ENCODE data around the gene DAD1. TPM values are rescaled to one million over a fixed set of nuclear protein-coding genes. Genes with fewer than 3 reads are reported as not detected.
"Not testable (repeated sequence)": the region's sequence is repeated elsewhere in the genome, so short reads cannot be mapped to it uniquely, and the experiment has no call there.

The DAD1 gene
- total and polyA plus RNA-seq, 4 donors, result 189 to 299 (median 200) TPM

DNA sequence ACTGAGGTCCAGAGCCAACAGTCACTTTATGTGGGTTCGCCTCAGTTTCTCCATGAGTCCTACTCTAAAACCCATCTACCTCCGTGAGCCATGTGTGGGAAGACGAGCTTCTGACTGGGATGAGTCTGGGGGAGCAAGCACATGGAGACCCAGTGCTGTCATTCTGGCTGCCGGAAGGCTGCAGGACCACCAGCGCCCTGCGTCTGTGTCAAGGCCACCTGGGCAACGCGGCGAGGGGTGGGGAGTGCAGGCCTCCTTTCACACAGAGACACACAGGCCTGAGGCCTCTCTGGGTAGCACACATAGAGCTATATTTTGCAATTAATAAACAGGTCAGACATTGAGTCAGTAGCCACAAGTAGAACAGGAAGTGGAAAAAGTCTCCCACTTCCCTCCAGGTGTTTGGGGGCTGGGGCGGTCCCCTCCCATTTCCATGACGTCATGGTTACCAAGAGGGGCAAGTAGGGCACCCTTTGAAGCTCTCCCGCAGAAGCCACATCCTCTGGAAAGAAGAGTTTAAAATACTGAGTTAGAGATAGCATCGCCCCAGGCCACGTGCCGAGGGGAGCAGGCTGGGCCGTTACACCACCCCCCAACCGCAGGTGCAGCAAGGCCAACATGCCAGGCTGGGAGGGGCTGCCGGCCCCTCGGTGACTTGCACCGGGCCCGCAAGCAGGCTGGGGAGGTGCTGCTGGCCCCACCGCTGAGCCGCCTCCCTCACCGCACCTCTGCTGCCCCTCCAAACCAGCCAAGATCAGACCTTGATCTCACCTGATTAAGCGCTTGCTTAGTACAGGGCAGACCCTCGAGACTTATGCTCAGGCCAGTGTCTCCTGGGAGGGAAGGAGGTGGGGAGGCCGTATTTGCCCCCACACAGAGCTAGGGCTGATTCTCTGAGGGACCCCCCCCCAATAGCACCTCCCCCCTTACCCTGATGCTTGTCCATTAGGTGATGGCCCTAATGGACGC is 32.7 kb downstream of the DAD1 start:
- peaks cover 17% of the 10 kb centered on the region for H3K4me1 ChIP-seq (ENCODE audit: control insufficient read depth, insufficient read depth, low read length)
- no peak for DNase-seq (ENCODE audit: low read depth in 4 of 6, low spot score in 6 of 6)
- H3K27ac ChIP-seq (ENCODE audit: low read depth, low read length), result no peak overlapping the region
- no peaks in the 10 kb centered on the region for H3K27me3 ChIP-seq (ENCODE audit: control insufficient read depth, insufficient read depth, low read length)
- no peaks in the 10 kb centered on the region for H3K9me3 ChIP-seq (ENCODE audit: control insufficient read depth, insufficient read depth, low read length)
- H3K36me3 ChIP-seq (ENCODE audit: control insufficient read depth, insufficient read depth, low read length), result no peaks in the 10 kb centered on the region
- WGBS (ENCODE audit: insufficient coverage), result 81% methylated on average over 18 of the region's 28 CpGs
- H3K4me3 ChIP-seq (ENCODE audit: low read depth, low read length), result peak overlapping the region; percentile 51

DNA sequence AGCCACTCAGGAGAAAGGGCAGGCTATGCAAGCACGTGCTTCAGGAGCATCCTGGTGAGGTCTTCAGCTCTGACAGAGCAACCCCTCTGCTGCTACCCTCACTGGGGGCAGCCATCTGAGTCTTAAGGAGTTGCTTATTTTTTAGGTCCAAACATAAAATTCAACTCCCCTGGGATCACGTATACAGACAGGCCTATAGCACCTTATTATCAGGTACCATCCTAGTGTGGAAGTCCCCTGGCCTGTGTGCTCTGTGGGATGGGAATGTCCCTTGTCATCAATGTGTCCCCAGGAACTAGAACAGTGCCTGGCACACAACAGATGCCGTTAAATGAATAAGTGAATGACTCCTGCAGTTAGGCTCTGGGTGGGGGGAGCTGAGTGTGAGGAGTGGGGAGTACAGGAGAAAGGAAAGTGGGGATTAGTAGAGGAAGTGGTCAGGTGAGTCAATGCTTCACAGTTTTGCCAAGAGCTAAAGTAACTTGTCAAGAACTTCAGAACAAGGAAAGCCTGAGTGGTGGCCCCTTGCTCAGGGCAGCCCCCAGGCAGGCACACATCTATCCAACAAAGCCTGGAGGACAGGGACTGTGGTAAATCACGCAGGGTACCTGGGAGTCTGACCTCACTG is 33.5 kb downstream of the DAD1 start:
- Histone ChIP-seq H3K9me3 (ENCODE audit: control insufficient read depth, insufficient read depth, low read length) (no peaks in the 10 kb centered on the region), H3K4me1 (ENCODE audit: control insufficient read depth, insufficient read depth, low read length) (peaks cover 17% of the 10 kb centered on the region), H3K4me3 (ENCODE audit: low read depth, low read length) (no peak overlapping the region), H3K36me3 (ENCODE audit: control insufficient read depth, insufficient read depth, low read length) (no peaks in the 10 kb centered on the region), H3K27ac (ENCODE audit: low read depth, low read length) (no peak overlapping the region), H3K27me3 (ENCODE audit: control insufficient read depth, insufficient read depth, low read length) (no peaks in the 10 kb centered on the region)
- 73% methylated on average over 2 of the region's 4 CpGs for WGBS (ENCODE audit: insufficient coverage)
- DNase-seq (ENCODE audit: low read depth in 4 of 6, low spot score in 6 of 6), result no peak

DNA sequence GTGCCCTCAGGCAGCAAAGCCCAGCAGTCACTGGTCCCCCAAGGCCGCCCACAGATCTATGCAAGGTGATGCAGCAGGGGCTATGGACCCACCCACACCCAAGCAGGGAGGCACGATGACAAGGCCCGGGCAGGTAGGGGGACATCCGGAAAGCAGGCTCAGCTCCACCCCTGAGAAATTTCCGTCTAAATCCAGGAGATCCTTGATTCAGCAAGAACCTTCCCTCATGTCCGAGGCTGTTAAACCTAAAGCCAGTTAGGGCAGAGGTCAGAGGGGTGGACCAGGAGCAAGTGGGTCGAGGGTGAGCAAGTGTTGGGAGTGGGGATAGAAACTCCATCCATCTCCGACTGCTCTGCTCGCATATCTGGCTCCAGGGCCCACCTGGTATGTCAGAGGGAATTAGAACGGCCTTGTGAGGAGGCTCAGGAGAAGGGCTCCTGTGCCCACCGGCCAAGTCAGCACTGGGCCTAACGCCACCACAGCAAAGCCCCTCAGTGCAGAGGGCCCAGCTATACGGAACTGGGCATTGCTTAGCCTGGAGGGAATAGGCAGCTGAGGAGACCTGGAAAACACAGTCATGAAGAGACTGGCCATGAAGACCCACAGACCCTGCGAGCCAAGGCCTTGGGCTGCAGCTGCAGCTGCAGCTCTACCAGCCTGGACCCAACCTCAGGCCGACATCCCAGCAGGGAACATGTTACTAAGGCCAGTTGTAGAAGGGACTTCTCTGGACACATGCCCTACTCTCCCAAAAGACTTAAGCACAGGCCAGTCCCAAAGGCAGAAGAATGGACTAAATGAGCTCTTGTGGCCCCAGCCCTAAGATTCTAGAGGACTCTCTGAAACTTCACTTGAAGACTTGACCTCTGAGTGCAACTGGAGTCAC is 34.3 kb downstream of the DAD1 start:
- 93% methylated on average over 14 of the region's 15 CpGs for WGBS (ENCODE audit: insufficient coverage)
- H3K27ac ChIP-seq (ENCODE audit: low read depth, low read length), result no peak overlapping the region
- no peaks in the 10 kb centered on the region for H3K27me3 ChIP-seq (ENCODE audit: control insufficient read depth, insufficient read depth, low read length)
- no peak overlapping the region for H3K4me3 ChIP-seq (ENCODE audit: low read depth, low read length)
- H3K36me3 ChIP-seq (ENCODE audit: control insufficient read depth, insufficient read depth, low read length), result no peaks in the 10 kb centered on the region
- no peaks in the 10 kb centered on the region for H3K9me3 ChIP-seq (ENCODE audit: control insufficient read depth, insufficient read depth, low read length)
- DNase-seq (ENCODE audit: low read depth in 4 of 6, low spot score in 6 of 6), result no peak
- H3K4me1 ChIP-seq (ENCODE audit: control insufficient read depth, insufficient read depth, low read length), result peaks cover 17% of the 10 kb centered on the region

DNA sequence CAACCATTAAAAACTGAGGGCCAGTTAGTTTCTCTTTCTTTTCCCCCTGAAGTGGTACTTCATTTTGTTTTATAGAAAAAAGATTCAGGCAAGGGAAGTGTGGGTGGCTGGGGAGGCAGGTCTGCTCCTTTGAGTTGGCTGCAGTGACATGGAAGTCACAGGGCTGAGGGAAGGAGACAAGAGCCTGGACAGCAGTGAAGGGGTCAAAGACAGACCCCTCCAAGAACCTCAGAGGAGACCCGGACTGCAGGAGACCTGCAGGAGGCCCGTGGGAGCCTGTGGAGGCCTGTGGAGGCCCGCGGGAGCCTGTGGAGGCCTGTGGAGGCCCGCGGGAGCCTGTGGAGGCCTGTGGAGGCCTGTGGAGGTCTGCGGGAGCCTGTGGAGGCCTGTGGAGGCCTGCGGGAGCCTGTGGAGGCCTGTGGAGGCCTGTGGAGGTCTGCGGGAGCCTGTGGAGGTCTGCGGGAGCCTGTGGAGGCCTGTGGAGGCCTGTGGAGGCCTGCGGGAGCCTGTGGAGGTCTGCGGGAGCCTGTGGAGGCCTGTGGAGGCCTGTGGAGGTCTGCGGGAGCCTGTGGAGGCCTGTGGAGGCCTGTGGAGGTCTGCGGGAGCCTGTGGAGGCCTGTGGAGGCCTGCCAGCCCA is 35.0 kb downstream of the DAD1 start:
- H3K4me1 ChIP-seq (ENCODE audit: control insufficient read depth, insufficient read depth, low read length), result peaks cover 17% of the 10 kb centered on the region
- DNase-seq (ENCODE audit: low read depth in 4 of 6, low spot score in 6 of 6); H3K36me3 ChIP-seq (ENCODE audit: control insufficient read depth, insufficient read depth, low read length); H3K27me3 ChIP-seq (ENCODE audit: control insufficient read depth, insufficient read depth, low read length); H3K27ac ChIP-seq (ENCODE audit: low read depth, low read length); H3K4me3 ChIP-seq (ENCODE audit: low read depth, low read length); H3K9me3 ChIP-seq (ENCODE audit: control insufficient read depth, insufficient read depth, low read length): not testable (repeated sequence)
- 86% methylated on average over 6 of the region's 14 CpGs for WGBS (ENCODE audit: insufficient coverage)

DNA sequence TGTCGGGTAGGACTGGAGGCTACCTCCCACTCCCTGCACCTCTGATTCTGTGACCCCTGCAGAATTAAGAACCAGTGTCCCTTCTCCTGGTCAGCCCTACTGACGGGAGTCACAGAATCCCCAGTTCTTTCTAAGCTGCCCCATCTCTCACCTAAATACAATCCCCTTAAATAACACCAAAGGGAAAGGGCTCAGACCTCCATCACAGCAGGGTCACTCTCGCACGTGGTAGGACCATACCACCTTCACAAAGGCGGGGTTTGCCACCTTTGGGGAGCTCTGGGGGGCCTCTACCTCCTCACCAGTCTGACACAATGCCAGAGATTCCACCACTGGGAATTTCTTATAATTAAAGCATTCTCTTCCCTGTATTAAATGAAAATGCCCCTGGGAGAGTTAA is 35.6 kb downstream of the DAD1 start:
- Histone ChIP-seq H3K27ac (ENCODE audit: low read depth, low read length) (no peak overlapping the region), H3K4me1 (ENCODE audit: control insufficient read depth, insufficient read depth, low read length) (peaks cover 17% of the 10 kb centered on the region), H3K27me3 (ENCODE audit: control insufficient read depth, insufficient read depth, low read length) (no peaks in the 10 kb centered on the region), H3K36me3 (ENCODE audit: control insufficient read depth, insufficient read depth, low read length) (no peaks in the 10 kb centered on the region), H3K4me3 (ENCODE audit: low read depth, low read length) (no peak overlapping the region), H3K9me3 (ENCODE audit: control insufficient read depth, insufficient read depth, low read length) (no peaks in the 10 kb centered on the region)
- DNase-seq (ENCODE audit: low read depth in 4 of 6, low spot score in 6 of 6), result no peak
- WGBS (ENCODE audit: insufficient coverage), result 86% methylated on average over 2 of the region's 5 CpGs

DNA sequence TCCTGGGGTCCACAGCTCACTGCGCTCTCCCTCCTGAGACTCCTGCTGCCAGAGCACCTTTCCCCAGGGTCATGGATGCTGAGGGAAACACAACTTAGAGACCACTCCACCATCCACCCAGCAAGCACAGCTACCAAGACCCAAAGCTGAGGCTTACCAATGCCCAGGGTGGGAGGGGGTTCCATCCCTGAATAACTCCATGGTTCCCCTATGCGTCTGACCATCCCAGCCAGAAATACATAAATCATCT is 36.3 kb downstream of the DAD1 start:
- Histone ChIP-seq H3K9me3 (ENCODE audit: control insufficient read depth, insufficient read depth, low read length) (no peaks in the 10 kb centered on the region), H3K4me1 (ENCODE audit: control insufficient read depth, insufficient read depth, low read length) (peaks cover 17% of the 10 kb centered on the region), H3K36me3 (ENCODE audit: control insufficient read depth, insufficient read depth, low read length) (no peaks in the 10 kb centered on the region), H3K27ac (ENCODE audit: low read depth, low read length) (no peak overlapping the region), H3K27me3 (ENCODE audit: control insufficient read depth, insufficient read depth, low read length) (no peaks in the 10 kb centered on the region), H3K4me3 (ENCODE audit: low read depth, low read length) (no peak overlapping the region)
- DNase-seq (ENCODE audit: low read depth in 4 of 6, low spot score in 6 of 6), result no peak
- WGBS (ENCODE audit: insufficient coverage), result 100% methylated on average over 1 of the region's 2 CpGs

DNA sequence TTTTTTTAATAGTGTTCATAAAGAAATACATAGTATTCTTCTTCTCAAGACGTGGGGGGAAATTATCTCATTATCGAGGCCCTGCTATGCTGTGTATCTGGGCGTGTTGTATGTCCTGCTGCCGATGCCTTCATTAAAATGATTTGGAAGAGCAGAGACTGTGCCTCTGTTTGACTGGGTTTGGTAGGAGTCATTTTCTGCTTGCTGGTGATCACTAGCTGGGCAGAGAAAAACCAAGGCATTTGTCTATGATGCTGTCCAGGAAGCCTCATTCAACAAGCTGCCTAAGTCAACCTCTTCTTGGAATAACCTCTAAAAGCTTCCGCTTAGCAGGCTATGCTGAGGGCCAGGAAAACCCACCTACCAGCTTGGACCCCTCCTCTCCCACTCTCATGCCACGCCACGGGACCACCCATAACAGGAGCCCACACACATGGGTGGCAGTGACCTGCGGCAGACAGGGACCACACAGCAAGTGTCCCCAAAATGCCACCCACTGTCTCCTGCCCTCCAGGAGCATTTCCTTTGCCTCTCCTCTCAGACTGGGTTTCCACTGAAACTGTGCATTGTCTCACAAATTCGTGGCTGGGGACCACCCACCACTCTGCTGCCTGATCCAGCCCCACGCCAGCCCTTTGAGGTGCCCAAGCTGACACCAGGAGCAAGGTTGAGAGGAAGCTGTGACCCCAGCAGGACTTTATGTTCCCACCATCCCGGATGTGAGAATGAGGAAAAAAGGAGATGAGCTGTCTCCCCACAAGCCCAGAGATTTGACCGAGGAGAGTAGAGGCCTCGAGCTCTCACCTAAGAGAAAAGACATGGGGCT is 36.8 kb downstream of the DAD1 start:
- WGBS (ENCODE audit: insufficient coverage), result 78% methylated on average over 11 of the region's 13 CpGs
- Histone ChIP-seq H3K4me1 (ENCODE audit: control insufficient read depth, insufficient read depth, low read length) (peaks cover 16% of the 10 kb centered on the region), H3K36me3 (ENCODE audit: control insufficient read depth, insufficient read depth, low read length) (no peaks in the 10 kb centered on the region), H3K9me3 (ENCODE audit: control insufficient read depth, insufficient read depth, low read length) (no peaks in the 10 kb centered on the region), H3K4me3 (ENCODE audit: low read depth, low read length) (no peak overlapping the region), H3K27ac (ENCODE audit: low read depth, low read length) (no peak overlapping the region), H3K27me3 (ENCODE audit: control insufficient read depth, insufficient read depth, low read length) (no peaks in the 10 kb centered on the region)
- no peak for DNase-seq (ENCODE audit: low read depth in 4 of 6, low spot score in 6 of 6)

DNA sequence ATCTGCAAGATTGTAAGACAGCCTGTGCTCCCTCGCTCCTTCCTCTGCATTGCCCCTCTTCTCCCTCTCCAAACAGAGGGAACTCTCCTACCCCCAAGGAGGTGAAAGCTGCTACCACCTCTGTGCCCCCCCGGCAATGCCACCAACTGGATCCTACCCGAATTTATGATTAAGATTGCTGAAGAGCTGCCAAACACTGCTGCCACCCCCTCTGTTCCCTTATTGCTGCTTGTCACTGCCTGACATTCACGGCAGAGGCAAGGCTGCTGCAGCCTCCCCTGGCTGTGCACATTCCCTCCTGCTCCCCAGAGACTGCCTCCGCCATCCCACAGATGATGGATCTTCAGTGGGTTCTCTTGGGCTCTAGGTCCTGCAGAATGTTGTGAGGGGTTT is 37.4 kb downstream of the DAD1 start:
- no peaks in the 10 kb centered on the region for H3K27me3 ChIP-seq (ENCODE audit: control insufficient read depth, insufficient read depth, low read length)

More for the DNA sequence above, 37.4 kb downstream of the DAD1 start:
- H3K4me1 ChIP-seq (ENCODE audit: control insufficient read depth, insufficient read depth, low read length), result peaks cover 12% of the 10 kb centered on the region
- no peaks in the 10 kb centered on the region for H3K36me3 ChIP-seq (ENCODE audit: control insufficient read depth, insufficient read depth, low read length)
- no peak overlapping the region for H3K4me3 ChIP-seq (ENCODE audit: low read depth, low read length)
- H3K9me3 ChIP-seq (ENCODE audit: control insufficient read depth, insufficient read depth, low read length), result no peaks in the 10 kb centered on the region
- no peak overlapping the region for H3K27ac ChIP-seq (ENCODE audit: low read depth, low read length)
- DNase-seq (ENCODE audit: low read depth in 4 of 6, low spot score in 6 of 6), result peak in 1 of 6 donors; percentile 60
- 63% methylated on average over 4 of the region's 5 CpGs for WGBS (ENCODE audit: insufficient coverage)

All from spinal cord (tissue), 10 donors.